H1 (cell line): Measurements from ENCODE around the gene NELL1. TPM values are rescaled to one million over a fixed set of nuclear protein-coding genes. Genes with fewer than 3 reads are reported as not detected.

Source experiments
- BCL11A ChIP-seq, 2 experiments: IDR thresholded peaks; one replicate each; pipeline ENCODE4 v1.6.1; 2011; ENCODE audit warnings: low read depth in 2 of 2, low read length in 2 of 2, mild to moderate bottlenecking in 2 of 2
- CHD1 ChIP-seq: IDR thresholded peaks from 2 replicates; pipeline ENCODE4 v1.6.1; 2012; ENCODE audit warnings: low read depth, low read length, improper control_type of control experiment
- polyA plus RNA-seq, 7 experiments: library from polyadenylated mRNA; depleted of rRNA in 3 of 7; stranded (reverse) in 5 of 7; unstranded in 2 of 7; fragments of >200 nt in 5 of 7; fragments of 200-250 nt in 2 of 7; gene quantifications; 1 replicate in 5 of 7; 2 replicates in 1 of 7; 4 replicates in 1 of 7; pipeline versions ENCODE4 v1.2.1 to v1.2.3, GENCODE V29; 2011 to 2013; ENCODE audit warnings: missing spikeins in 2 of 7, mixed read lengths in 2 of 7
- total RNA-seq: library from RNA; stranded (reverse); fragmentation: NEBNext Ultra II Directional; extraction: Animal tissue kit (Norgen Biotek cat#: 25700); gene quantifications from 2 replicates; pipeline ENCODE4 v1.2.1, GENCODE V29; 2021
- TF ChIP-seq, protein P1 (sequence below): fragments of 300-600 bp; sonication (generic); IDR thresholded peaks from 2 replicates; pipeline ENCODE4 v1.7.1; 2012; ENCODE audit warnings: low read length, moderate library complexity, mild to moderate bottlenecking, inconsistent platforms; ENCODE audit not compliant: insufficient replicate concordance

NELL1 gene
- total and polyA plus RNA-seq, 2 of the 8 experiments (the other 6 are each of a cell fraction or from before 2014, with no cell fraction given) = 0.21 TPM; not detected in 1

DNA sequence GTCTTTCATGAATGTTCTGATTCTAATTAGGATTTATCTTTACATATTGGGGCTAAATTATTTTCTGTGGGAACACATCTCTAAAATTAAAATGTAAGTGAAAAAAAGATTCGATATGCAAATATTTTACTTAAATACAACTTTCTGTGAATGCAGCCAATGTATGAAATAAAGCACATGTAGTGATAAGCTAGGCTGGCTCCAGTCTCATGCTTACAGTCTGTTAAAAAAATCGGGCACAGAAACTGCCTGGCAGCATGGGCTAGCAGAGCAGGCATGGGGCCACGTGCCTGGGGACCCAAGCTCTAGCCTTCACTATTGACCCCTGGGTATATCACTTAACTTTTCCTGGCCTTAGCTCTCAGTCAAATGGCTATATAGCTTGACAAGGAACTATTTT, 46.5 kb downstream of the NELL1 start (continued):
- TF ChIP-seq, protein P1, sequence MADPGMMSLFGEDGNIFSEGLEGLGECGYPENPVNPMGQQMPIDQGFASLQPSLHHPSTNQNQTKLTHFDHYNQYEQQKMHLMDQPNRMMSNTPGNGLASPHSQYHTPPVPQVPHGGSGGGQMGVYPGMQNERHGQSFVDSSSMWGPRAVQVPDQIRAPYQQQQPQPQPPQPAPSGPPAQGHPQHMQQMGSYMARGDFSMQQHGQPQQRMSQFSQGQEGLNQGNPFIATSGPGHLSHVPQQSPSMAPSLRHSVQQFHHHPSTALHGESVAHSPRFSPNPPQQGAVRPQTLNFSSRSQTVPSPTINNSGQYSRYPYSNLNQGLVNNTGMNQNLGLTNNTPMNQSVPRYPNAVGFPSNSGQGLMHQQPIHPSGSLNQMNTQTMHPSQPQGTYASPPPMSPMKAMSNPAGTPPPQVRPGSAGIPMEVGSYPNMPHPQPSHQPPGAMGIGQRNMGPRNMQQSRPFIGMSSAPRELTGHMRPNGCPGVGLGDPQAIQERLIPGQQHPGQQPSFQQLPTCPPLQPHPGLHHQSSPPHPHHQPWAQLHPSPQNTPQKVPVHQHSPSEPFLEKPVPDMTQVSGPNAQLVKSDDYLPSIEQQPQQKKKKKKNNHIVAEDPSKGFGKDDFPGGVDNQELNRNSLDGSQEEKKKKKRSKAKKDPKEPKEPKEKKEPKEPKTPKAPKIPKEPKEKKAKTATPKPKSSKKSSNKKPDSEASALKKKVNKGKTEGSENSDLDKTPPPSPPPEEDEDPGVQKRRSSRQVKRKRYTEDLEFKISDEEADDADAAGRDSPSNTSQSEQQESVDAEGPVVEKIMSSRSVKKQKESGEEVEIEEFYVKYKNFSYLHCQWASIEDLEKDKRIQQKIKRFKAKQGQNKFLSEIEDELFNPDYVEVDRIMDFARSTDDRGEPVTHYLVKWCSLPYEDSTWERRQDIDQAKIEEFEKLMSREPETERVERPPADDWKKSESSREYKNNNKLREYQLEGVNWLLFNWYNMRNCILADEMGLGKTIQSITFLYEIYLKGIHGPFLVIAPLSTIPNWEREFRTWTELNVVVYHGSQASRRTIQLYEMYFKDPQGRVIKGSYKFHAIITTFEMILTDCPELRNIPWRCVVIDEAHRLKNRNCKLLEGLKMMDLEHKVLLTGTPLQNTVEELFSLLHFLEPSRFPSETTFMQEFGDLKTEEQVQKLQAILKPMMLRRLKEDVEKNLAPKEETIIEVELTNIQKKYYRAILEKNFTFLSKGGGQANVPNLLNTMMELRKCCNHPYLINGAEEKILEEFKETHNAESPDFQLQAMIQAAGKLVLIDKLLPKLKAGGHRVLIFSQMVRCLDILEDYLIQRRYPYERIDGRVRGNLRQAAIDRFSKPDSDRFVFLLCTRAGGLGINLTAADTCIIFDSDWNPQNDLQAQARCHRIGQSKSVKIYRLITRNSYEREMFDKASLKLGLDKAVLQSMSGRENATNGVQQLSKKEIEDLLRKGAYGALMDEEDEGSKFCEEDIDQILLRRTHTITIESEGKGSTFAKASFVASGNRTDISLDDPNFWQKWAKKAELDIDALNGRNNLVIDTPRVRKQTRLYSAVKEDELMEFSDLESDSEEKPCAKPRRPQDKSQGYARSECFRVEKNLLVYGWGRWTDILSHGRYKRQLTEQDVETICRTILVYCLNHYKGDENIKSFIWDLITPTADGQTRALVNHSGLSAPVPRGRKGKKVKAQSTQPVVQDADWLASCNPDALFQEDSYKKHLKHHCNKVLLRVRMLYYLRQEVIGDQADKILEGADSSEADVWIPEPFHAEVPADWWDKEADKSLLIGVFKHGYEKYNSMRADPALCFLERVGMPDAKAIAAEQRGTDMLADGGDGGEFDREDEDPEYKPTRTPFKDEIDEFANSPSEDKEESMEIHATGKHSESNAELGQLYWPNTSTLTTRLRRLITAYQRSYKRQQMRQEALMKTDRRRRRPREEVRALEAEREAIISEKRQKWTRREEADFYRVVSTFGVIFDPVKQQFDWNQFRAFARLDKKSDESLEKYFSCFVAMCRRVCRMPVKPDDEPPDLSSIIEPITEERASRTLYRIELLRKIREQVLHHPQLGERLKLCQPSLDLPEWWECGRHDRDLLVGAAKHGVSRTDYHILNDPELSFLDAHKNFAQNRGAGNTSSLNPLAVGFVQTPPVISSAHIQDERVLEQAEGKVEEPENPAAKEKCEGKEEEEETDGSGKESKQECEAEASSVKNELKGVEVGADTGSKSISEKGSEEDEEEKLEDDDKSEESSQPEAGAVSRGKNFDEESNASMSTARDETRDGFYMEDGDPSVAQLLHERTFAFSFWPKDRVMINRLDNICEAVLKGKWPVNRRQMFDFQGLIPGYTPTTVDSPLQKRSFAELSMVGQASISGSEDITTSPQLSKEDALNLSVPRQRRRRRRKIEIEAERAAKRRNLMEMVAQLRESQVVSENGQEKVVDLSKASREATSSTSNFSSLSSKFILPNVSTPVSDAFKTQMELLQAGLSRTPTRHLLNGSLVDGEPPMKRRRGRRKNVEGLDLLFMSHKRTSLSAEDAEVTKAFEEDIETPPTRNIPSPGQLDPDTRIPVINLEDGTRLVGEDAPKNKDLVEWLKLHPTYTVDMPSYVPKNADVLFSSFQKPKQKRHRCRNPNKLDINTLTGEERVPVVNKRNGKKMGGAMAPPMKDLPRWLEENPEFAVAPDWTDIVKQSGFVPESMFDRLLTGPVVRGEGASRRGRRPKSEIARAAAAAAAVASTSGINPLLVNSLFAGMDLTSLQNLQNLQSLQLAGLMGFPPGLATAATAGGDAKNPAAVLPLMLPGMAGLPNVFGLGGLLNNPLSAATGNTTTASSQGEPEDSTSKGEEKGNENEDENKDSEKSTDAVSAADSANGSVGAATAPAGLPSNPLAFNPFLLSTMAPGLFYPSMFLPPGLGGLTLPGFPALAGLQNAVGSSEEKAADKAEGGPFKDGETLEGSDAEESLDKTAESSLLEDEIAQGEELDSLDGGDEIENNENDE = no peak
- TF ChIP-seq BCL11A (IDR thresholded peaks at IDR 0.05; ENCODE audit: low read depth in 2 of 2, low read length in 2 of 2) = no peak
- no peak for TF ChIP-seq CHD1
